Left lung (tissue), 10 donors: ENCODE results near the gene LRRC4C. TPM values are rescaled to one million over a fixed set of nuclear protein-coding genes. Genes with fewer than 3 reads are reported as not detected.

ENCODE experiments used
- ATAC-seq: fragments of 200-7000 bp; cut with Tn5 transposase; one replicate; pipeline ENCODE4 v1.9.1; 2020; ENCODE audit warnings: moderate library complexity
- DNase-seq, 4 donors: peaks; one replicate each; pipeline ENCODE4 v3.0.0-alpha.2; 2013 to 2020
- H3K27ac ChIP-seq, 2 donors: fragments of 200-600 bp; sonication (generic) in 1 of 2; one replicate each; pipeline versions ENCODE4 v1.5.0 to v1.8.0; 2020 to 2021
- H3K27me3 ChIP-seq, 2 donors: fragments of 200-600 bp; sonication (generic) in 1 of 2; one replicate each; pipeline versions ENCODE4 v1.5.0 to v1.8.0; 2020 to 2021
- H3K36me3 ChIP-seq, 2 donors: fragments of 200-600 bp; sonication (generic) in 1 of 2; one replicate each; pipeline versions ENCODE4 v1.5.0 to v1.8.0; 2020 to 2021
- H3K4me1 ChIP-seq, 2 donors: fragments of 200-600 bp; one replicate each; pipeline ENCODE4 v1.8.0; 2021
- H3K4me3 ChIP-seq, 2 donors: fragments of 200-600 bp; sonication (generic) in 1 of 2; one replicate each; pipeline versions ENCODE4 v1.5.0 to v1.8.0; 2020 to 2021; ENCODE audit warnings: mild to moderate bottlenecking in 1 of 2
- H3K9me3 ChIP-seq, 2 donors: fragments of 200-600 bp; sonication (generic) in 1 of 2; one replicate each; pipeline versions ENCODE4 v1.5.0 to v1.8.0; 2020 to 2021
- CTCF ChIP-seq, 2 donors: fragments of 200-600 bp; sonication (generic) in 1 of 2; IDR thresholded peaks; one replicate each; pipeline versions ENCODE4 v1.5.0 to v1.8.0; 2021; ENCODE audit warnings: antibody characterized with exemption in 2 of 2
- intact Hi-C, 2 donors: fragments of 100-400 bp; cut with DNase I; formaldehyde crosslinking; loops; one replicate each; pipeline versions ENCODE4 v1.11.2 to v1.14.2; 2022
- polyA plus RNA-seq, 6 donors: library from polyadenylated mRNA; unstranded; fragments of 120-200 nt; gene quantifications; one replicate each; pipeline ENCODE4 v1.2.1, GENCODE V29; 2013; ENCODE audit not compliant: insufficient read length in 6 of 6
- total RNA-seq, 2 donors: library from RNA; stranded (reverse); fragmentation: NEBNext Ultra II Directional; extraction: Animal tissue kit (Norgen Biotek cat#: 25700); gene quantifications; one replicate each; pipeline ENCODE4 v1.2.1, GENCODE V29; 2021
- donor health status: DM: no; HTN: yes; CAD: no.
- donor health status: DM: no; HTN: no; CAD: no.

The LRRC4C gene
- total and polyA plus RNA-seq, 8 donors, result 0.50 to 6.8 (median 4.2) TPM

DNA sequence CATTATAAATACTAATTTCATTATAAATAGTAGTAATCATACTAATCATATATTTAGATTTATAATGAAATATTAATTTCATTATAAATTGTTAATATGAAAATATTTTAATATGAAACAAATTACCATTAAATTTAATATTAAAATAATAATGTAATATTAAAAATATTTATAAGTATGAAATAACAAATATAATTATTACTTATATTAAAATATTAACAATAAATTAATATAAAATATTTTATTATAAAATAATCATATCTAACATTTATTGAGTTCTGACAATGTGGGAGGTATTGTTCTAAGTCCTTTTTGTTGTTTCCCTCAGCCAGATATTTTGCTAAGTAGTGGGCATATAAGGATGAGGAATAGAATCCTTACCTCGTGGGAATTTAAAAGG is 1341.4 kb downstream of the LRRC4C start:
- Histone ChIP-seq H3K4me1 (no peaks in the 10 kb centered on the region), H3K4me3 (no peak overlapping the region), H3K27me3 (no peaks in the 10 kb centered on the region), H3K36me3 (no peaks in the 10 kb centered on the region), H3K27ac (no peak overlapping the region), H3K9me3 (peaks cover 0 to 2% of the 10 kb centered on the region in 2 donors)
- DNase-seq, result no peak
- no peak for TF ChIP-seq CTCF (IDR thresholded peaks at IDR 0.05)
- ATAC-seq, result no peak
- intact Hi-C loops, result no loop called here

DNA sequence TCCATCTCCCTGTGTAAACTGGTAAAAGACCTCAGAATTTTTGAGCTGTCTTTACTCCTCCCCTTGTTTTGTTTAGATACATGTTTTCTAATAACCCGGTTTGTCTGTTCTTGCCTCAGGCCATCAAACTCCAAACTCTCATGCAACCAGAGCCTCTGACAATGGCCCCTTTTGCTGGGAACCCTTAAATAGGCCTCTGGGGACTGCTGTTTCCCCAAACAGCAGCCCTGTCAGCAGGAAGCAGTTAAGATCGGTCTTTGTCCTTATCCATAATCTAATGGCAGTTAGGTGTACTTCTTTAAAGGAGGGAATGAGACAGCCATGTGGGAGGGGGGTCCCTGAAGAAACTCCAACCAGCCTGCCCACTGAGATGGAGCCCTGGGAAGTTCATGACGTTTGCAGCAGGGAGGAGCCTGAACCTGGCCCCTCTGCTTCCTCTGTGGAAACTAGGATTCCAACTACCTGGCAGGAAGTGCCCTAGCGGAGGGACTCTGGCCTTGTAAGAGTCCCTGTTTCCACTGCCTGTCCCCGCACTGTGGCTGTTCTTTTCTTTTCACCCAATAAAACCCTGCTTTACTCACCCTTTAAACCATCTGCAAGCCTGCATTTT is 1354.4 kb downstream of the LRRC4C start:
- no peak for DNase-seq
- H3K27ac ChIP-seq, result no peak overlapping the region
- intact Hi-C loops, result no loop called here
- no peak for TF ChIP-seq CTCF (IDR thresholded peaks at IDR 0.05)
- H3K9me3 ChIP-seq, result peaks cover 0 to 17% of the 10 kb centered on the region in 2 donors
- no peak for ATAC-seq
- no peak overlapping the region for H3K4me3 ChIP-seq
- H3K27me3 ChIP-seq, result no peaks in the 10 kb centered on the region
- H3K36me3 ChIP-seq, result no peaks in the 10 kb centered on the region
- no peaks in the 10 kb centered on the region for H3K4me1 ChIP-seq

DNA sequence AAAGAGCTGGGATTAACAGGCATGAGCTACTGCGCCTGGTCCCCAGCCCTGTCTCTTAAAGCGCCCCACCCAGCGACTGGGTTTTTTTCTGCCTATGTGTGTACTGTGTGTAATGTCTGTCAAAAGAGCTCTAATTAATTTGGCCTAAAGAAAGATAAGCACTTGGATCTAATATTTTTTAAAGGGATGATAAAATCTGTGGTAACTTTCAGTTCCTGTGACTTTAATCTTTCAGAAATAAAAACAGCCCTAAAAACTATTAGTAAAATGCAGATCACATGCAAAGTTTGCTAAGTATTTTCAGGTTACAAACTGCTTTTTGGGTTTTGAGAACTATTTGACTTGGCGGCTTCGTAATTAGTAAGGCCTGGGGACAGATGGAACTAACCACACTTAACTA is 1358.7 kb downstream of the LRRC4C start:
- ATAC-seq, result no peak
- intact Hi-C loops, result no loop called here
- DNase-seq, result no peak
- no peak overlapping the region for H3K27ac ChIP-seq
- H3K36me3 ChIP-seq, result no peaks in the 10 kb centered on the region
- no peaks in the 10 kb centered on the region for H3K27me3 ChIP-seq
- peaks cover 0 to 17% of the 10 kb centered on the region in 2 donors for H3K9me3 ChIP-seq
- no peak for TF ChIP-seq CTCF (IDR thresholded peaks at IDR 0.05)
- H3K4me3 ChIP-seq, result no peak overlapping the region
- no peaks in the 10 kb centered on the region for H3K4me1 ChIP-seq

- no peak for TF ChIP-seq CTCF (IDR thresholded peaks at IDR 0.05)
- no peaks in the 10 kb centered on the region for H3K27me3 ChIP-seq
- no peaks in the 10 kb centered on the region for H3K4me1 ChIP-seq
- no peak overlapping the region for H3K4me3 ChIP-seq
- intact Hi-C loops, result no loop called here
- peaks cover 0 to 17% of the 10 kb centered on the region in 2 donors for H3K9me3 ChIP-seq
- no peak overlapping the region for H3K27ac ChIP-seq
- no peak for ATAC-seq
- no peaks in the 10 kb centered on the region for H3K36me3 ChIP-seq
- DNase-seq, result no peak
Measured at GRCh38 chr11:40100162-40100553, 1359.3 kb downstream of the LRRC4C start.

DNA sequence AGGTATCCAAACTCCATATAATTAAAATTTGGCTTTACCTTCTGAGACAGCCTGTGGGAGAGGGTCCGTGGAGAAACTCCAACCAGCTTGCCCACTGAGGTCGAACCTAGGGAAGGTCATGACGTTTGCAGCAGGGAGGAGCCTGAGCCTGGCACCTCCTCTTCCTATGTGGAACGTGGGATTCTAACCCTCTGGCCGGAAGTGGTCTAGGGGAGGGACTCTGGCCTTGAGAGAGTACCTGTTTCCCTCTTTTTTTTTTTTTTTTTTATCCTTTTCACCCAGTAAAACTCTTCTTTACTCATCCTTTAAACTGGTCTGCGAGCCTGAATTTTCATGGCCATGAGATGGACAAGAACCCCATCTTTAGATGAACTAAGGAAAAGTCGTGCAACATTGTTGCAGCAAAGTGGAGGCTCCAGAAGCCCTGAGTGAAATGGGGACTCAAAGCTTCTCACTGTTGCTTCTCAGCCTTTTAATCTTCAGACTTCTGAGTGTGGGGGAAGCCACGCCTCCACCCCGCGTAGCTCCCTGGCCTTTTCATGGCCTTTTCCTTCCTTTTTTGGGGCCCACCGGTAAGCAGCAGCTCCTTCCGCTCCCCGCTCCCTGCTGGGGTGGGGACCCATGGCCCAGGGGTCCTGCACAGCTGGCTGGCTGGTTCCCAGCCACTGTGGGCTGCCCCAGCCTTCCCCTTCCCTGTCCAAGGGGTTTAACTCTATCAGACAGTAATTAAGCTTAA is 1359.9 kb downstream of the LRRC4C start:
- H3K27me3 ChIP-seq, result no peaks in the 10 kb centered on the region
- intact Hi-C loops, result no loop called here
- no peak for ATAC-seq
- peaks cover 0 to 17% of the 10 kb centered on the region in 2 donors for H3K9me3 ChIP-seq
- no peak overlapping the region for H3K27ac ChIP-seq
- no peaks in the 10 kb centered on the region for H3K36me3 ChIP-seq
- H3K4me1 ChIP-seq, result no peaks in the 10 kb centered on the region
- DNase-seq, result no peak
- no peak overlapping the region for H3K4me3 ChIP-seq
- TF ChIP-seq CTCF (IDR thresholded peaks at IDR 0.05), result no peak
